ENCODE data around the gene UBE2H. TPM values are rescaled to one million over a fixed set of nuclear protein-coding genes. Genes with fewer than 3 reads are reported as not detected.

UBE2H gene
- total RNA-seq, 1 donor from 2014 or later, result 228 TPM

- no peak for DNase-seq (ENCODE audit: low spot score)
- intact Hi-C loops (cut with DNase I), result no loop called here
These were observed 170.6 kb downstream of the UBE2H start for GRCh38 chr7:129781928-129782817.

GRCh38 chr7:129780974-129781927 is 171.5 kb downstream of the UBE2H start:
- intact Hi-C loops (cut with DNase I), result no loop called here
- no peak for DNase-seq (ENCODE audit: low spot score)

Other genes with a start within 250 kb of the UBE2H start
- gene ZC3HC1, start 98.4 kb upstream of the UBE2H start, total RNA-seq, result 17.6 TPM
- gene KLHDC10, start 117.6 kb upstream of the UBE2H start, total RNA-seq, result 22.5 TPM